Left lung (tissue), 10 donors: ENCODE data around the gene RAI1. TPM values are rescaled to one million over a fixed set of nuclear protein-coding genes. Genes with fewer than 3 reads are reported as not detected.

Experiments used
- ATAC-seq: fragments of 200-7000 bp; cut with Tn5 transposase; one replicate; pipeline ENCODE4 v1.9.1; 2020; ENCODE audit warnings: moderate library complexity
- DNase-seq, 4 donors: peaks; one replicate each; pipeline ENCODE4 v3.0.0-alpha.2; 2013 to 2020
- H3K27ac ChIP-seq, 2 donors: fragments of 200-600 bp; sonication (generic) in 1 of 2; one replicate each; pipeline versions ENCODE4 v1.5.0 to v1.8.0; 2020 to 2021
- H3K27me3 ChIP-seq, 2 donors: fragments of 200-600 bp; sonication (generic) in 1 of 2; one replicate each; pipeline versions ENCODE4 v1.5.0 to v1.8.0; 2020 to 2021
- H3K36me3 ChIP-seq, 2 donors: fragments of 200-600 bp; sonication (generic) in 1 of 2; one replicate each; pipeline versions ENCODE4 v1.5.0 to v1.8.0; 2020 to 2021
- H3K4me1 ChIP-seq, 2 donors: fragments of 200-600 bp; one replicate each; pipeline ENCODE4 v1.8.0; 2021
- H3K4me3 ChIP-seq, 2 donors: fragments of 200-600 bp; sonication (generic) in 1 of 2; one replicate each; pipeline versions ENCODE4 v1.5.0 to v1.8.0; 2020 to 2021; ENCODE audit warnings: mild to moderate bottlenecking in 1 of 2
- H3K9me3 ChIP-seq, 2 donors: fragments of 200-600 bp; sonication (generic) in 1 of 2; one replicate each; pipeline versions ENCODE4 v1.5.0 to v1.8.0; 2020 to 2021
- intact Hi-C, 2 donors: fragments of 100-400 bp; cut with DNase I; formaldehyde crosslinking; loops; one replicate each; pipeline versions ENCODE4 v1.11.2 to v1.14.2; 2022
- polyA plus RNA-seq, 6 donors: library from polyadenylated mRNA; unstranded; fragments of 120-200 nt; gene quantifications; one replicate each; pipeline ENCODE4 v1.2.1, GENCODE V29; 2013; ENCODE audit not compliant: insufficient read length in 6 of 6
- total RNA-seq, 2 donors: library from RNA; stranded (reverse); fragmentation: NEBNext Ultra II Directional; extraction: Animal tissue kit (Norgen Biotek cat#: 25700); gene quantifications; one replicate each; pipeline ENCODE4 v1.2.1, GENCODE V29; 2021
- TF ChIP-seq, protein P1 (sequence below), 2 donors: fragments of 200-600 bp; sonication (generic) in 1 of 2; IDR thresholded peaks; one replicate each; pipeline versions ENCODE4 v1.5.0 to v1.8.0; 2021; ENCODE audit warnings: antibody characterized with exemption in 2 of 2
- donor health status: DM: no; HTN: yes; CAD: no.
- donor health status: DM: no; HTN: no; CAD: no.

RAI1 gene
- total and polyA plus RNA-seq, 8 donors, result 28.8 to 43.8 (median 34.7) TPM

DNA sequence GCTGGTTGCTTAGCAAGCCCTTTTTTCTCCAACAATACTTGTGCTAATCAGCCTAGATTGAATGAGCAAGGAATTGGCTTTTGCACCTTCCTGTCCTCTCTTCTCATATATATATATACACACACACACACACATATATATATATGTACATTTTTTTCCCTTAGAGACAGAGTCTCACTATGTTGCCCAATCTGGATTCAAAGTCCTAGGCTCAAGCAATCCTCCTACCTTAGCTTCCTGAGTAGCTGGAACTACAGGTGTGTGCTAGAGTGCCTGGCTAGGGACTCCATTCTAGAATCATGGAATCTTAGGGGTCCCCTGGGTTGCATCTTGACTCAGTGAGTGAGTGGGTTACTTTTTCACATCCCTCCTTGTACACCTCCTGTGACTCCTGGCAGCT, 27.0 kb downstream of the RAI1 start:
- Histone ChIP-seq H3K4me1 (peaks cover 27 to 44% of the 10 kb centered on the region in 2 donors), H3K27me3 (no peaks in the 10 kb centered on the region), H3K4me3 (no peak overlapping the region), H3K27ac (no peak overlapping the region), H3K36me3 (no peaks in the 10 kb centered on the region), H3K9me3 (no peaks in the 10 kb centered on the region)
- TF ChIP-seq, protein P1, sequence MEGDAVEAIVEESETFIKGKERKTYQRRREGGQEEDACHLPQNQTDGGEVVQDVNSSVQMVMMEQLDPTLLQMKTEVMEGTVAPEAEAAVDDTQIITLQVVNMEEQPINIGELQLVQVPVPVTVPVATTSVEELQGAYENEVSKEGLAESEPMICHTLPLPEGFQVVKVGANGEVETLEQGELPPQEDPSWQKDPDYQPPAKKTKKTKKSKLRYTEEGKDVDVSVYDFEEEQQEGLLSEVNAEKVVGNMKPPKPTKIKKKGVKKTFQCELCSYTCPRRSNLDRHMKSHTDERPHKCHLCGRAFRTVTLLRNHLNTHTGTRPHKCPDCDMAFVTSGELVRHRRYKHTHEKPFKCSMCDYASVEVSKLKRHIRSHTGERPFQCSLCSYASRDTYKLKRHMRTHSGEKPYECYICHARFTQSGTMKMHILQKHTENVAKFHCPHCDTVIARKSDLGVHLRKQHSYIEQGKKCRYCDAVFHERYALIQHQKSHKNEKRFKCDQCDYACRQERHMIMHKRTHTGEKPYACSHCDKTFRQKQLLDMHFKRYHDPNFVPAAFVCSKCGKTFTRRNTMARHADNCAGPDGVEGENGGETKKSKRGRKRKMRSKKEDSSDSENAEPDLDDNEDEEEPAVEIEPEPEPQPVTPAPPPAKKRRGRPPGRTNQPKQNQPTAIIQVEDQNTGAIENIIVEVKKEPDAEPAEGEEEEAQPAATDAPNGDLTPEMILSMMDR (IDR thresholded peaks at IDR 0.05), result no peak
- DNase-seq (no peak), ATAC-seq (no peak)
- intact Hi-C loops, result no loop called here

DNA sequence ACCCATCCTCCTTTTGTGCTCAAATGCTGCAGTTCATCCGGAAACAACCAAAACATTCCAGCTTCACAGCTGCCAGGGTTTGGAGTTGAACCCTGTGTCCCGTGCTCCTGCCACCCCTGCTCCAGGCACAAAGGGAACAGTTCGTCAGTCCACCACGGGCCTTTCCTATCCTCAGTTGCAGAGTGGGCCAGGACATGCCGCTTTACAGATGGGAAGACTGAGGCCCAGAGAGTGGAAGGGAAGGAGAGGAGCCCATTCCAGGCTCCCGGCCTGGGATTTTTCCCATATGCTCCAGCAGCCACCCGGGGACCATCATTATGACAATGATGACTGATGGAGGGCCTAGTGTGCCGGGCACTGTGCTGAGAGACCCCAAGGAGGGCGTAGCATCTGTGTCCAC, 27.6 kb downstream of the RAI1 start:
- Histone ChIP-seq H3K4me3 (no peak overlapping the region), H3K36me3 (no peaks in the 10 kb centered on the region), H3K4me1 (peaks cover 27 to 45% of the 10 kb centered on the region in 2 donors), H3K27me3 (no peaks in the 10 kb centered on the region), H3K27ac (no peak overlapping the region), H3K9me3 (no peaks in the 10 kb centered on the region)
- ATAC-seq, result no peak
- no peak for DNase-seq
- TF ChIP-seq, protein P1 (IDR thresholded peaks at IDR 0.05), result no peak
- intact Hi-C loops, result no loop called here

DNA sequence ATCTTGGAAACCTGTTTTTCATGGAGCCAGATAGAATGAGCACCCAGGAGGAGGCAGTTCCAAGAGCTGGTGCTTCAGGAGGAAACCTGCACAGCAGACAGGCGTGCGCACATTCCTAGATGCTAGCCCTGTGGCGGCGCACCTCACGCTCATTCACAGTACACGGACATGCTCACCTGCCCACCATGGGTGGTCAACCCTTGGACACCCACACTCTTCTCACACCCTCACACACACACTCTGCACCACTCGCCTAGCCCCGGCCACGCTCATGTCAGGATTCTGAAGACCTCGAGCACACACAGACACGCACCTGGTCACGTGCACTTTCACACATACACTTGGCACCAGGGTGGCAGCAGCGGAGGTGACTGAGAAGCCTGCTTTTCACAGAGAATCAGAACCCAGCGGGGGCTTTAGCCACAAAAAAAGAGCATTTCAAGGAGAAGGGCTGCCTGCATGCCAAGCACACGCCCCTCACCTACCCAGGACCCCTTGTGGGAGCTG, 28.6 kb downstream of the RAI1 start:
- Histone ChIP-seq H3K36me3 (no peaks in the 10 kb centered on the region), H3K27me3 (no peaks in the 10 kb centered on the region), H3K4me3 (no peak overlapping the region), H3K9me3 (no peaks in the 10 kb centered on the region), H3K27ac (peak overlapping the region in 1 of 2 donors; percentile 41), H3K4me1 (peaks cover 27 to 55% of the 10 kb centered on the region in 2 donors)
- TF ChIP-seq, protein P1 (IDR thresholded peaks at IDR 0.05), result no peak
- no peak for ATAC-seq
- intact Hi-C loops, result no loop called here
- no peak for DNase-seq

DNA sequence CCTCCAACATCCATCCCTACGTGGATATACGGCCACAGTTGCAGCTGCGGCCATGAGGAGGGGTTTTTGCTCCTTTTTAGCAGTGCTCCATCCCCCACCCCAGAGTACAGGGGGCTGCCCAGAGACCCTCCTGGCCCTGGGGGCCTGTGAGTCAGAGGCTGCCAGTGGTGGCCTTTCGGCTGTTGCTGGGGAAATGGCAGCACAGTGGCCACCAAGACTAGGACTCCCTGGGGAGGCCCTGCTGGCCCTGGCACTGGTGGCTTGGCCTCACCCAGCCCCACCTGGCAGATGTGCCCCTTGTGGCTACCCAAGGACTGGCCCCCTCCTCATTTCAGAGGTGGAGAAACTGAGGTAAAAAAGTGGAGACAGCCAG, 29.1 kb downstream of the RAI1 start:
- Histone ChIP-seq H3K4me1 (peaks cover 27 to 60% of the 10 kb centered on the region in 2 donors), H3K27ac (peak overlapping the region; percentile 10 to 41), H3K27me3 (no peaks in the 10 kb centered on the region), H3K9me3 (no peaks in the 10 kb centered on the region), H3K4me3 (no peak overlapping the region), H3K36me3 (no peaks in the 10 kb centered on the region)
- intact Hi-C loops, result no loop called here
- ATAC-seq (no peak), DNase-seq (no peak)
- TF ChIP-seq, protein P1 (IDR thresholded peaks at IDR 0.05), result no peak

DNA sequence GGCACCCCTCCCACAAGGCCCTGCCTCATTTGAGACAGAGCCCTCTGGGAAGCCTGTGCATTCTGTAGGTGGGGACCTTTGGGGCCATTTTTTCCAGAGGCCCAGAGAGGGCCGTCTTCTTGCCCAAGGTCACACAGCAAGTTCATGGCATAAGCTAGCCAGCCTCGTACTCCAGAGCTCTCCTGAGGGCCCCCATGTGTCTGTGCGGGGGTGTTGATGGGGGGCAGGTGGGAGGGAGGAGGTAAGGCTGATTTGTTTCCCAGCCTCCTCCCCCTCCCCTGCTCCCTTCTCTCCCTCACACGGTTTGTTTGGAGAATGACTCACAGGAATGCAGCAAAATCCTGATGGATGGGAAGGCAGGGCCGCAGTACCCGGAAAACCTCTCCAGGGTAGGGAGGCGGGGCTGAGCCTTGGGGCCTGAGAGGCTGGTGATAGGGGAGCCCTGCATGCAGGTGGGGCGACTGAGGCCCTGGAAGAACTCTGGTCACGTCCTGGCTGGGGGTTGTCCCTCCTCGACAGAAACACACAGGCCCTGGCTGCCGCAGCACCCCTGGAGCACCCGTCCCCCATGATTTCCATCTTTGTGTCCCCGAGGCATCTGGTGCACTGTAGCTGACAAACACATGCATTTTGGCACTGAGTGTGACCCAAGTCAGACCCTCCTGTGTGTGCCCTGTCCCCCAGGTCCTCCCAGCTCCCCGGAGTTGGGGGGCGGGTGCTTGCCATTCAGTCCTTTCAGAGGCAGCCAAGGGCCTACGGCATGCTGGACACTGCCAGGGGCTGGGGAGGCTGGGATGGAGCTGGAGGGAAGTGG, 29.7 kb downstream of the RAI1 start:
- Histone ChIP-seq H3K4me1 (peaks cover 27 to 66% of the 10 kb centered on the region in 2 donors), H3K36me3 (no peaks in the 10 kb centered on the region), H3K27ac (peak overlapping the region; percentile 73 to 81), H3K27me3 (no peaks in the 10 kb centered on the region), H3K9me3 (no peaks in the 10 kb centered on the region), H3K4me3 (no peak overlapping the region)
- ATAC-seq, result peak; percentile 89
- DNase-seq, result peak; percentile 55 to 89 (median 88)
- intact Hi-C loops, result no loop called here
- TF ChIP-seq, protein P1 (IDR thresholded peaks at IDR 0.05), result no peak
